HG03103 (cell line): Measurements from ENCODE around the gene IQCK.

Experiments
- ATAC-seq: cut with Tn5 transposase; IDR thresholded peaks from one replicate; pipeline ENCODE4 v1.9.1; 2021; ENCODE audit warnings: low read depth; ENCODE audit not compliant: unreplicated experiment

The IQCK gene

GRCh38 chr16:19753815-19754643 is 36.0 kb downstream of the IQCK start:
- no peak for ATAC-seq

- ATAC-seq, result no peak
These were observed 36.6 kb downstream of the IQCK start for GRCh38 chr16:19754644-19755036.

DNA sequence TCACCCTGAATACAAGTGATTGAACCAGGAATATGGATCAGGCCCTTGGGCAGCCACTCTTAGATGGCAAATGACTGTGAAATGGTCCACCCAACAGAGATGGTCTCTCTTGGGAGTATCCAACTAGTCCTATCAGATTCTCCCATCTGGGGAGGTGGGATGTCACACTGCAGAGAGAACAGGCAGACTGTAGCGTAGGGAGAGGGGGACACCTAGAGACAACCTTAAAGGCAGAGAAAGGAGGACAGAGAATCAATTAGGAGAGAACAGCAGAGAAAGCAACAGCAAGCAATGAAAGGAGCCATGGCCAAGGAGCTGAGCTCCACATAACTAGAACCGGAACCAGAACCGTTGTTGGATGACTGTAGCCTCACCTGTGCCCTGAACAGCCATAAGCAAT is 37.2 kb downstream of the IQCK start:
- no peak for ATAC-seq

DNA sequence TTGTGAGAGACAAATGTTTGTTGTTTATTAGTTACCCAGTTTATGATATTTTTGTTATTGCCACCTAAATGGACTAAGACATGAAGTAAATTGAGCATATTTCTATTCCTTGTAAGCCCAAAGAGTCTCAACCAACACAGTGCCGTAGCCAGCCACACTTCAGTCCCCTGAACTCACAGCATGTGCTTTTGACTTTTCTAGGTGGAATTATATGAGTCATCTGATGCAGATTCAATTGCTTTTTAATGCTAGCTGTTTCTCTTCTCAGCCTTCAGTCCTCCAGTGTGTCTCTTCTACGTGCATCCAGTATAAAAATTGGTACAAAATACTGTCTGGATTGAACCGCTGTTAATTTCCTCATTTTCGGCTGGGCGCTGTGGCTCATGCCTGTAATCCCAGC is 39.0 kb downstream of the IQCK start:
- ATAC-seq, result no peak

DNA sequence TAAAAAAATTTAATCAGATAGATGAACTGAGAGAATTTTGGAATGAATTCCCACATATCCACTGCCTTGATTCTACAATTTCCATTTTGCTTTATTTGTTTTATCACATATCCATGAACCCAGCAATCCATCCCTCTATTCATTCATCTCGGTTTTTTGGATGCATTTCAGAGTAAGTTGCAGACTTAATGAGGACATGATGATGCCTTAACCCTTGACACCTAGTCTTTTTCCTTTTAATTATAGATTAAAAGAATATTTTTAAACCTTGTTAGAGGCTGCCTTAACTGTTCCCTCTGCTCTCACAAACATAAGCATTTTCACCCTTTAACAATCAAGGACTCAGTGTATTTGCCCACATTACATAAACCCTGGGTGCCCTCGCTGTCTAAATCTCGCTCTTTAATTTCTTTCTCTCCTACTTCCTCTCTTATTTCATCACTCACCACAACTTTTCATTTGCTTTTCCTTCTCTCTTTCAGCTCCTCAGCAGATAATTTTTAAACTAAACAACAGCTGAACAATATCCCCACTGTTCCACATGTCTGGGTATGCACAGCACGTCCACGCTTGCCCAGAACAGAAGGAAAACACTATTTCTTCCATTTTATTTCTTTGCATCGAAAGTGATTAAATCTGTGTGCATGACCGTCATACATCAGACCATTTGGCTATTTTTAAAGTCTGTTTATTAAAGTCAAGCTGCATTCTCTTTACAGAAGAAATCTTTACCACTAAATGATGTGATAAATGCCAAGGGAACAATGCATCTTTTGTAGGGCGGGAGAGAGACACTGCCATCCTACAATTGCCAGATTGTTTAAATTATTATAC is 39.9 kb downstream of the IQCK start:
- no peak for ATAC-seq

DNA sequence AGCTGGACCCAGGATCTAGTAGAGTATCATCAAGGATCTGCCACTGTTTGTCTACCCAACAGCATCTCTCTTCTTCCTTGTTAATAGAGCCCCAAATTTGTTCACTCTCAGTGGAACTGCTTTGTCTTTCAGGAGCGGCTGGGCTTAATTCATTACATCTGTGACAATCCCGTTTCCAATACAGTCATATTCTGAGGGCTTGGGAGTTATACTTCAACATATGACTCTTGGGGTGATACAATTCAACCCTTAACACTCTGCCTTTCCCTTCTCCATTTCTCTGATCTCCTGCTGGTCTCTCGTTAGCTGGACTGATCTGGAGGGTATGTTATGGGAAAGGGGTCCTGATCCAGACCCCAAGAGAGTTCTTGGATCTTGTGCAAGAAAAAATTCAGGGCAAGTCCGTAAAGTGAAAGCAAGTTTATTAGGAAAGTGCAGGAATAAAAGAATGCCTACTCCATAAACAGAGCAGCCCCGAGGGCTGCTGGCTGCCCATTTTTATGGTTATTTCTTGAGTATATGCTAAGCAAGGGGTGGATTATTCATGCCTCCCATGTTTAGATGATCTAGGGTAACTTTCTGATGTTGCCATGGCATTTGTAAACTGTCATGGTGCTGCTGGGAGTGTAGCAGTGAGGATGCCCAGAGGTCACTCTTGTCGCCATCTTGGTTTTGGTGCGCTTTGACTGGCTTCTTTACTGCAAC is 42.4 kb downstream of the IQCK start:
- no peak for ATAC-seq

GRCh38 chr16:19765860-19766553 is 47.9 kb downstream of the IQCK start:
- ATAC-seq, result no peak

GRCh38 chr16:19766554-19766884 is 48.4 kb downstream of the IQCK start:
- no peak for ATAC-seq

DNA sequence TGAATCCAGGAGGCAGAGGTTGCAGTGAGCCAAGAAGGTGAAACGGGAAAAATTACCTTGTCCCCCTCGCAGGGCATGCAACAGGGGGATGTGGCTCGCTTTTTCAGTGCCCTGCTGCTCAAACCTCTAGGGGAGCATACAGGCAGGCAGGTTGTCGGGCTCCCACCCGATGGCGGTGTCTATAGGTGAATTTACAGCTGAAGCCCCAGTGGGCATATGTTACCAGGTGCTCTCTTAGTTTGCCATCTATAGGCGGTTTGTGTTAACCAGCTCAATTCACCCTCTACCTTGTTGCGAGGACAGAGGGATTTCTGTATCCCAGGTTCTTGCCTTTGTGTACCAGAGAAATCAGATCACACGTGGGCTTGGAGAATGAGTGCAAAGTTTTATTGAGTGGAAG is 48.9 kb downstream of the IQCK start:
- ATAC-seq, result no peak

DNA sequence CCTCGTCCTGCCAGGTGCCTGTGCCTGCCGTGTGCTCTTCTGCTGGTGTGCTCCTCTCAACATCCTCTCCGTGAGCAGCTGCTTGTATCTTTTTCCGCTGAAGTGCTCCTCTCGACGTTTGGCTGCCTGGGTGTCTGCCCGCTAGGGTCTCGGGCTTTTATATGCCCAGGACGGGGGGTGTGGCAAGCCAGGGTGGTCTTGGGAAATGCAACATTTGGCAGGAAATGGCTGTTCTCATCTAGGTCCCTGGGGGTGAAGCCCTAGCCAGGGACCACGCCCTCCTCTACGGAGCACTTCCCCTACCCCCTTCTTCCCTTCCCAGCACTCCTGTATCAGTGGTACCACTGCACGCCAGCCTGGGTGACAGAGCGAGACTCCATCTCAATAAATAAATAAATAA is 49.4 kb downstream of the IQCK start:
- ATAC-seq, result no peak

DNA sequence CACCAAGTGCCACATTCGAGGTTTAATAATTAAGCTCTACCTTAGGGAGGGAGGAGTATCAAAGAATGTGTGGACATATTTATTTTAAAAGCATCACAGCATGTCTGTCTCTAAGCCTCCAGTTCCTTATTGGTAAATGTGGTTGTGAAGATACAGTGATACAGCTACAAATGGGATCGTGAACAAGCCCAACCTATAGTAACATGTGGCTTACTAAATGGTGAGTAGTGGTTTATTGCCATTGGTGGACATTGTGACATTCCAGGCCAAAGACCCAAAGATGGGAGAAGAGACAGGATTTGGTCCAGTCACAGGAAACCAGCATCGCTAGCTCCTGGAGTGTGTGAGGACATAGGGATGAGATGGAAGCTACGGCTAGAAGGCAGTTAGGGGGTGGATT is 51.2 kb downstream of the IQCK start:
- ATAC-seq, result no peak

DNA sequence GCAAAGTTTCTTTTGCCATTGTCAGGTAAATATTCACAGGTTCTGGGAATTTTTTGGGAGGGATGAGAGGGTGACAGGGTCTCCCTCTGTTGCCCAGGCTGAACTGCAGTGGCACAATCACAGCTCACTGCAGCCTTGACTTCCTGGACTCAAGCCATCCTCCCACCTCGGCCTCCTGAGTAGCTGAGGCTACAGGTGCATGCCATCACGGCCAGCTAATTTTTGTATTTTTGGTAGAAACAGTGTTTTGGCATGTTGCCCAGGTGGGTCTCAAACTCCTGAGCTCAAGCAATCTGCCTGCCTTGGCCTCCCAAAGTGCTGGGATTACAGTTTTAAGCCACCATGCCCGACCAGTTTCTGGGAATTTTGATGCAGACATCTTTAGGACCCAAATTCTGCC is 53.0 kb downstream of the IQCK start:
- no peak for ATAC-seq

DNA sequence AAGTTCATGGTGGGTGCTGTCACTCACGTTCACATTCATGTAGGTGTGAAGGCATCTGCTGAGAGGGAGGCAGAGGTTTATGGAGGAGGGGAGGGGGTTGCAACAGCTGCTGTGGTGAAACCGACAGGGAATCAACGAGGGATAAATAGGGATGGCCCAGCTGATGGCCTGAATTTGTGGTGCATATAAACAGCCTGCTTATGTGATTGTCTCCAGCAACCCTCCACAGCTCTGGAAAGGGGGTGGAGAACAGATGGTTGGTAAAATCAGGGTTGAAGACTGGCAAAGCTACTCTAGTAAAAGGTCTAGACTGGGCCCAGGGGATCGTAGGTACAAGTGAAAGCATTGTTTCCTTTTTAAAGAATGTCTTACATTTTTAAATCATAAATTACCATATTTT is 53.7 kb downstream of the IQCK start:
- ATAC-seq, result no peak

DNA sequence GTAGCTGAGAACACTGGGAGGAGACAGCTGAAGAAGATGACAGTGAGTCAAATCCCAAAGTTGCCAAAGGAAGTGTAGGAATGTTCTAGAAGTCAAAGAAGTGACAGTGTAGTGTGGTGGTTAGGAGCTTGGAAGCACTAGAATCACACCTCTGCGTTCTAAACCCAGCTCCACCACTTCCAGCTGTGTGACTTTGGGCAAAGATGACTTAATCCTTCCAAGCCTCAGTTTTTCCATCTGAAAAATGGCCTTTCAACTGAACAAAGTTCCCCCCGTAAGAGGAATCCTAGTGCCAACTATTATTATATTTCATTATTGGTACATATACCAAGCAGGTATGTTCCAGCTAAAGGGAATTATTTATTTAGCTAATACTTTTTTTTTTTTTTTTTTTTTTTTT is 56.0 kb downstream of the IQCK start:
- ATAC-seq, result no peak

DNA sequence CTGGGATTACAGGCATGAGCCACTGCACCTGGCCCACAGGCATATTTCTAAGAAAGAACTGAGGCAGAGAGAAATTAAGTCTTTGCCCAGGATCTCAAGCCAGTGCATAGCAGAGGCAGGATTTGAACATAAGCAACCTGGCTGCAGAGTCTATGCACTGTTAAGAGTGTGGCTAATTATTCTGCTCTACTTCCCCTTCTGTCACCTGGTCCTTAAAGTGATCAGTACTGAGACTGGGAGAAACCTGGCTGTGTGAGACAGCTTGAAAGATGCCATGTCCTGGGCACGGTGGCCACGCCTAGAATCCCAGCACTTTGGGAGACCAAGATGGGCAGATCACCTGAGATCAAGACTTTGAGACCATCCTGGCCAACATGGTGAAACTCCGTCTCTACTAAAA is 58.1 kb downstream of the IQCK start:
- ATAC-seq, result no peak

- ATAC-seq, result no peak
These were observed 58.5 kb downstream of the IQCK start for GRCh38 chr16:19776565-19776964.

DNA sequence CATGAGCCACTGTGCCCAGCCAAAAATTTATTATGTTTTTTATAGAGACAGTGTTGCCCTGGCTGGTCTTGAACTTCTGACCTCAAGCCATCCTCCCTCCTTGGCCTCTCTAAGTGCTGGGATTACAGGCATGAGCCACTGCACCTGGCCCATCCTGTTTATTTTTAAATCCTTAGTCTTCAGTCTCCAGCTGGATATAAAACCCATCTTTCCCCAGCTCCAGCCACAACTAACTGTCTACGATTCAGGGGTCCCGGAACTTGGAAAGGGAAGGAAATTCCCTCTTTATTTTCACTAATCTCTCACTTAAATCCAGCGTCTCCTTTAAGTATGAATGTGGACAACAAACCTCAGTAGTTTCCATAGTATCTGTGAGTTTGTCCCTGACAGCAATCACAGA is 62.2 kb downstream of the IQCK start:
- ATAC-seq, result no peak

DNA sequence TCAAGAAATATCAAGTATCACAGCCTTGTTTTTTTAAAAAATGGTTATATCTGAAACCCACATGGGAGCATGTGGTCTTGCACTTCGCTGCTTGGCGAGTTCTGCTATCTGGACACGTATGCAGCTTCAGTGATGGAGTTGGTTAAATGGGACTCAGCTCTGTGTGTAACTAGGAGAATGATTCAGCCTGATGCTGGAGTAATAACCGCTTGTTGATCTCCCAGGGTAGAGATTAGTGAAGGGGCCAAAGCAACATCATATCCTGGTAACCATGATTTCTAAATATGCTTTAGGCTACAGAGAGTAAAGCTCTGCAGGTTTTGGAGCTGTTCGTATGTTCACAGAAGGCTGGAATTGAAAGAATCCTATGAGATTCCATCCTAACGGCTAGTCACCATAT is 63.2 kb downstream of the IQCK start:
- ATAC-seq, result no peak

DNA sequence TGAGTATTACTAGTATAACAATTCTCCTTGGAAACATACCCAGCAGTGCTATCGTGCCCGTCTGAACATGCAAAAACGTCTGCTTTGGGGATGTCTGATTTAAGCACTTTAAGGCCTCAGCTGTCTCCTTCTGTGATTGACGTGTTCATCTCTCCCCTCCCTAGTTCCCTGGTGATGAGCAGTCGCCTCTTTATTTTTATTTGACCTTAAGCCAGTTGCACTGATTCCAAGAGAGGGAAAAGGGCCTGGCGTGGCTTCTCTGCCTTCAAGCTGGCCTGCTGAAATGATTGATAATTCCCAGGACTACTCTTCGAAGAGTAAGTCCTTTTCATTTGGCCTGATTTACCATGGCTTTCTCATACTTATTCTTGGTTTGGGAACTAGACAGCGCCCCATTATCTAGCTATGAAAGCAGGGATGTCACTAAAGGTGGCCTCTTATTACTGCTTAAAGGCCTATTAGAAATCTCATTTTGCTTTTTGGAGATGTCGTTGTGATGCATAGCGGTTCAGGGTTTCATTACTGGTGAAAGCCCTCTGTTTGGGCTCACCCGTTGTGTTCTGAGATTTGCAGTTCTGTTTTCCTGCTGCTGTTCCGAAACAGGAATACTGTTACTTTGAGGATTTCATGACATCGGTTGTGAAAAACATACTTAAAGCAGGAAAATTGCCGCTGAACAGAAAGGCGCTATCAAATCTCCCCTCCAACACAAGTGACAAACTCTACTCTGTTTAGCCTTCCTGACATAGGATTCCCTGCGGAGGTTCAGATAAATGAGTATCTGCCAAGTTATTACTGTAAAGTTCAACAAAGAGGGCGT is 65.5 kb downstream of the IQCK start:
- no peak for ATAC-seq

GRCh38 chr16:19784183-19784736 is 66.2 kb downstream of the IQCK start:
- ATAC-seq, result no peak
